PC-3 (cell line): ENCODE measurements around the gene COX7A2L. TPM values are rescaled to one million over a fixed set of nuclear protein-coding genes. Genes with fewer than 3 reads are reported as not detected.

Experiments used
- ATAC-seq: fragments of 200-7000 bp; cut with Tn5 transposase; 2 replicates; pipeline ENCODE4 v1.9.1; 2020; ENCODE audit warnings: mild to moderate bottlenecking, moderate library complexity
- BruUV-seq: library from RNA; stranded (reverse); fragments of 400-500 nt; replicated peaks from 2 replicates; lab custom pipeline; 2021; lab: Mats Ljungman, UMichigan
- CTCF ChIA-PET: fragments of 300-600 bp; sonication (Branson Sonifier 250); formaldehyde crosslinking; loops from one replicate; lab custom pipeline; 2022; ENCODE audit warnings: antibody characterized with exemption; lab: Charles Lee
- POLR2A ChIA-PET: fragments of 300-600 bp; sonication (Branson Sonifier 250); formaldehyde crosslinking; loops from one replicate; lab custom pipeline; 2022; ENCODE audit warnings: antibody characterized with exemption; ENCODE audit not compliant: unreplicated experiment; lab: Charles Lee
- DNase-seq: peaks from one replicate; pipeline ENCODE4 v3.0.0-alpha.2; 2015
- H2AFZ ChIP-seq: fragments of 300-600 bp; sonication (generic); 2 replicates; pipeline ENCODE4 v1.6.0; 2016; ENCODE audit warnings: antibody characterized with exemption, low read length
- H3F3A ChIP-seq: fragments of 300-600 bp; sonication (generic); one replicate; pipeline ENCODE4 v1.6.0; 2017; ENCODE audit warnings: antibody characterized with exemption, low read length, control low read depth, mild to moderate bottlenecking; ENCODE audit not compliant: unreplicated experiment
- H3K27ac ChIP-seq: fragments of 300-600 bp; sonication (generic); 2 replicates; pipeline ENCODE4 v1.5.1; 2016; ENCODE audit warnings: mild to moderate bottlenecking, low read length
- H3K27me3 ChIP-seq: fragments of 300-600 bp; sonication (generic); 2 replicates; pipeline ENCODE4 v1.6.1; 2016; ENCODE audit warnings: low read length, mixed read lengths
- H3K36me3 ChIP-seq: fragments of 300-600 bp; sonication (generic); 2 replicates; pipeline ENCODE4 v1.6.1; 2016; ENCODE audit warnings: low read depth, mixed run types, low read length, mixed read lengths
- H3K4me1 ChIP-seq: fragments of 300-600 bp; sonication (generic); 2 replicates; pipeline ENCODE4 v1.5.1; 2016; ENCODE audit warnings: low read length; ENCODE audit not compliant: insufficient read depth
- H3K4me2 ChIP-seq: fragments of 300-600 bp; sonication (generic); 2 replicates; pipeline ENCODE4 v1.6.0; 2016; ENCODE audit warnings: low read length
- H3K4me3 ChIP-seq: fragments of 300-600 bp; sonication (generic); 2 replicates; pipeline ENCODE4 v1.5.1; 2016; ENCODE audit warnings: mild to moderate bottlenecking, low read length, mixed read lengths
- H3K79me2 ChIP-seq: fragments of 300-600 bp; sonication (generic); 2 replicates; pipeline ENCODE4 v1.6.1; 2017; ENCODE audit warnings: low read length, mixed read lengths
- H3K9ac ChIP-seq: fragments of 300-600 bp; sonication (generic); 2 replicates; pipeline ENCODE4 v1.6.0; 2016; ENCODE audit warnings: mild to moderate bottlenecking, low read length
- H3K9me2 ChIP-seq: fragments of 300-600 bp; sonication (generic); replicated peaks from 2 replicates; pipeline ENCODE4 v1.6.1; 2016; ENCODE audit warnings: mixed run types, low read length, mixed read lengths
- H3K9me3 ChIP-seq: fragments of 300-600 bp; sonication (generic); 2 replicates; pipeline ENCODE4 v1.6.1; 2016; ENCODE audit warnings: low read length, mixed read lengths
- H4K20me1 ChIP-seq: fragments of 300-600 bp; sonication (generic); 2 replicates; pipeline ENCODE4 v1.6.1; 2016; ENCODE audit warnings: low read length, mixed read lengths
- CTCF ChIP-seq: fragments of 300-600 bp; sonication (generic); conservative IDR thresholded peaks from 2 replicates; pipeline ENCODE4 v1.5.1; 2017; ENCODE audit warnings: antibody characterized with exemption, low read depth, mild to moderate bottlenecking, low read length
- EZH2 ChIP-seq: fragments of 300-600 bp; sonication (generic); IDR thresholded peaks from one replicate; pipeline ENCODE4 v1.6.1; 2017; ENCODE audit warnings: antibody characterized with exemption, mild to moderate bottlenecking, low read length; ENCODE audit not compliant: unreplicated experiment
- EZH2phosphoT487 ChIP-seq: fragments of 300-600 bp; sonication (generic); IDR thresholded peaks from 2 replicates; pipeline ENCODE4 v1.6.1; 2018; ENCODE audit warnings: mild to moderate bottlenecking, antibody characterized with exemption, low read length, borderline replicate concordance
- intact Hi-C: fragments of 100-400 bp; cut with micrococcal nuclease; formaldehyde crosslinking; loops from 2 replicates; pipeline ENCODE4 v1.9.0; 2023
- total RNA-seq: library from RNA; depleted of rRNA; stranded (reverse); fragments of >200 nt; gene quantifications from 2 replicates; pipeline ENCODE4 v1.2.3, GENCODE V29; 2014

Gene COX7A2L
- total RNA-seq, 1 experiment from 2014 or later, result 120 TPM

- no peak for ATAC-seq
- Histone ChIP-seq H3K36me3 (peaks cover 9% of the 10 kb centered on the region; the same call in 1 of the 2 replicates), H3K79me2 (no peaks in the 10 kb centered on the region), H3K27ac (no peak overlapping the region), H3K4me1 (no peaks in the 10 kb centered on the region), H3K4me2 (no peak overlapping the region), H4K20me1 (no peaks in the 10 kb centered on the region), H3K9me2 (no peaks in the 10 kb centered on the region), H3K27me3 (no peaks in the 10 kb centered on the region), H3F3A (no peaks in the 10 kb centered on the region), H2AFZ (no peak overlapping the region), H3K4me3 (no peak overlapping the region), H3K9ac (no peak overlapping the region), H3K9me3 (no peaks in the 10 kb centered on the region)
- DNase-seq, result no peak
- ChIA-PET CTCF (no interaction called here), POLR2A (interaction anchor here (0.7 kb wide), 1 partner anchor 165 kb away, joined by 3 read pairs; no protein-coding TSS in a partner anchor)
- intact Hi-C loops, result no loop called here
- TF ChIP-seq CTCF (no peak), EZH2 (no peak), EZH2phosphoT487 (no peak)
- BruUV-seq, result no TSS peak
Observed at GRCh38 chr2:42304059-42304713, 56.8 kb downstream of the COX7A2L start.

DNA sequence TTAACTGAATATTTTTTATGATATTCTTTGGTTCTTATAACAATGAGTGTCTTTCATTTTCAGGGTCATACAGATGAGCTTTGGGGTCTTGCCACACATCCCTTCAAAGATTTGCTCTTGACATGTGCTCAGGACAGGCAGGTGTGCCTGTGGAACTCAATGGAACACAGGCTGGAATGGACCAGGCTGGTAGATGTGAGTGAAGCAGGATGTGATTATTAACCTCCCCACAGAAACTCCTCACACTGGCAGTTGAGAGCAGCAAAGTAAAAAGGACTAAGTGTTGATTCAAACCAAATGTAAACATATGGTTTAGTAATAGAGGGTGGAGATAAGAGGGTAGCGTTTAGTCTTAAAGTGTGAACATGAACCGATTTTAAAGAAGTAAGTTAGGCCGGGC is 57.8 kb downstream of the COX7A2L start:
- no peak overlapping the region for H3K4me2 ChIP-seq
- no peaks in the 10 kb centered on the region for H3K4me1 ChIP-seq
- H2AFZ ChIP-seq, result no peak overlapping the region
- no peak overlapping the region for H3K4me3 ChIP-seq
- H3K27ac ChIP-seq, result no peak overlapping the region
- H4K20me1 ChIP-seq, result no peaks in the 10 kb centered on the region
- H3K36me3 ChIP-seq, result peaks cover 9% of the 10 kb centered on the region; the same call in 1 of the 2 replicates
- H3K9me2 ChIP-seq, result no peaks in the 10 kb centered on the region
- intact Hi-C loops, result no loop called here
- ChIA-PET POLR2A (interaction anchor here (0.7 kb wide), 1 partner anchor 164 kb away, joined by 3 read pairs; no protein-coding TSS in a partner anchor), CTCF (no interaction called here)
- ATAC-seq, result peak; percentile 64
- H3K9ac ChIP-seq, result no peak overlapping the region
- no peak for TF ChIP-seq EZH2phosphoT487
- TF ChIP-seq EZH2, result no peak
- no peak for TF ChIP-seq CTCF
- no peaks in the 10 kb centered on the region for H3K27me3 ChIP-seq
- DNase-seq, result no peak
- no peaks in the 10 kb centered on the region for H3K79me2 ChIP-seq
- no peaks in the 10 kb centered on the region for H3K9me3 ChIP-seq
- no peaks in the 10 kb centered on the region for H3F3A ChIP-seq
- BruUV-seq, result no TSS peak

DNA sequence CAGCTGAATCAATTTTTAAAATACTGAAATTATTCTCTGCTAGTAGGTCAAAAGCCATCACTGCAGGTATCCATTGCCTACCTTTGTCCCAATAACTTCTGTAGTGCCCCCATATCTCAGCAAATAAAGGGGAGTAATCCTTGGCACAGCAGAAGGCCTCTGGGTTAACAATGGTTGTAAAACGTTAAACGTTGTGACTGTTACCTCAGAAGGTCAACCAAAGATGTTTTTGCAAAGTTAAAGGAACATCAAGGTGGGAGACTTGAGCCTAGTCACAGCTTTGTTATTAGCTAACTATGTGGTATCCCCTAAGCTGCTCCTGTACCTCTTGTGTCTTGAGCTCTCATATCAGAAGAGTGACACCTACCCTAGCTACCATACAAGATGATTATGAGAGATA is 60.5 kb downstream of the COX7A2L start:
- Histone ChIP-seq H3K4me2 (no peak overlapping the region), H3F3A (no peaks in the 10 kb centered on the region), H3K9ac (no peak overlapping the region), H3K9me2 (no peaks in the 10 kb centered on the region), H3K4me1 (no peaks in the 10 kb centered on the region), H3K27ac (no peak overlapping the region), H3K9me3 (no peaks in the 10 kb centered on the region), H3K79me2 (no peaks in the 10 kb centered on the region), H4K20me1 (no peaks in the 10 kb centered on the region), H3K4me3 (no peak overlapping the region), H2AFZ (no peak overlapping the region), H3K27me3 (no peaks in the 10 kb centered on the region), H3K36me3 (peaks cover 23% of the 10 kb centered on the region; the same call in 1 of the 2 replicates)
- TF ChIP-seq CTCF, result no peak
- no peak for TF ChIP-seq EZH2phosphoT487
- TF ChIP-seq EZH2, result no peak
- ChIA-PET CTCF (no interaction called here), POLR2A (no interaction called here)
- DNase-seq (no peak), ATAC-seq (no peak)
- no TSS peak for BruUV-seq
- intact Hi-C loops, result no loop called here
